Right ventricle myocardium superior (tissue), 1 donor: ENCODE data around the gene DENND1B. TPM values are rescaled to one million over a fixed set of nuclear protein-coding genes. Genes with fewer than 3 reads are reported as not detected.

Source experiments
- ATAC-seq: fragments of 200-7000 bp; cut with Tn5 transposase; one replicate; pipeline ENCODE4 v1.9.1; 2020; ENCODE audit warnings: mild to moderate bottlenecking; ENCODE audit not compliant: poor library complexity
- DNase-seq: peaks from one replicate; pipeline ENCODE4 v3.0.0-alpha.2; 2020
- intact Hi-C: fragments of 100-400 bp; cut with DNase I; formaldehyde crosslinking; loops from one replicate; pipeline ENCODE4 v1.11.2; 2022
- total RNA-seq: library from RNA; stranded (reverse); fragmentation: NEBNext Ultra II Directional; extraction: Animal tissue kit (Norgen Biotek cat#: 25700); gene quantifications from one replicate; pipeline ENCODE4 v1.2.1, GENCODE V29; 2021
- donor health status: DM: no; HTN: yes; CAD: no; lungs with severe emphysema.

The DENND1B gene
- total RNA-seq, 1 donor from 2014 or later = 20.9 TPM

- no peak for ATAC-seq
- intact Hi-C loops = no loop called here
- no peak for DNase-seq
Measured at GRCh38 chr1:197671920-197672319, 103.4 kb downstream of the DENND1B start.

GRCh38 chr1:197671140-197671539 lies 104.1 kb downstream of the DENND1B start:
- DNase-seq (no peak), ATAC-seq (no peak)
- intact Hi-C loops = no loop called here

GRCh38 chr1:197666769-197667285 lies 108.5 kb downstream of the DENND1B start:
- intact Hi-C loops = no loop called here
- no peak for ATAC-seq
- DNase-seq = no peak

GRCh38 chr1:197664391-197664790 lies 110.9 kb downstream of the DENND1B start:
- DNase-seq = no peak
- no peak for ATAC-seq
- intact Hi-C loops = no loop called here

- ATAC-seq = no peak
- intact Hi-C loops = no loop called here
- no peak for DNase-seq
Measured at GRCh38 chr1:197663162-197663953, 111.9 kb downstream of the DENND1B start.

- DNase-seq (no peak), ATAC-seq (peak; percentile 41)
- intact Hi-C loops = no loop called here
Measured at GRCh38 chr1:197660389-197660788, 114.9 kb downstream of the DENND1B start.

- no peak for ATAC-seq
- intact Hi-C loops = no loop called here
- DNase-seq = no peak
Measured at GRCh38 chr1:197659171-197659570, 116.1 kb downstream of the DENND1B start.

GRCh38 chr1:197649188-197649587 lies 126.1 kb downstream of the DENND1B start:
- ATAC-seq (no peak), DNase-seq (no peak)
- intact Hi-C loops = no loop called here

- peak; percentile 53 for ATAC-seq
- no peak for DNase-seq
- intact Hi-C loops = no loop called here
Measured at GRCh38 chr1:197638316-197638715, 137.0 kb downstream of the DENND1B start.

- intact Hi-C loops = no loop called here
- ATAC-seq = peak; percentile 80
- DNase-seq = no peak
Measured at GRCh38 chr1:197637406-197637805, 137.9 kb downstream of the DENND1B start.

GRCh38 chr1:197633447-197634078 lies 141.7 kb downstream of the DENND1B start:
- no peak for ATAC-seq
- DNase-seq = no peak
- intact Hi-C loops = no loop called here

- intact Hi-C loops = no loop called here
- no peak for DNase-seq
- no peak for ATAC-seq
Measured at GRCh38 chr1:197632651-197633050, 142.6 kb downstream of the DENND1B start.

GRCh38 chr1:197632005-197632404 lies 143.3 kb downstream of the DENND1B start:
- intact Hi-C loops = no loop called here
- ATAC-seq = no peak
- no peak for DNase-seq

GRCh38 chr1:197622371-197622770 lies 152.9 kb downstream of the DENND1B start:
- intact Hi-C loops = no loop called here
- DNase-seq (no peak), ATAC-seq (no peak)

GRCh38 chr1:197621761-197622160 lies 153.5 kb downstream of the DENND1B start:
- intact Hi-C loops = no loop called here
- no peak for ATAC-seq
- DNase-seq = no peak

- intact Hi-C loops = no loop called here
- DNase-seq (no peak), ATAC-seq (no peak)
Measured at GRCh38 chr1:197620714-197621163, 154.5 kb downstream of the DENND1B start.

- intact Hi-C loops = no loop called here
- DNase-seq = no peak
- ATAC-seq = peak; percentile 60
Measured at GRCh38 chr1:197619008-197619640, 156.2 kb downstream of the DENND1B start.

GRCh38 chr1:197618061-197618460 lies 157.2 kb downstream of the DENND1B start:
- intact Hi-C loops = no loop called here
- no peak for DNase-seq
- peak; percentile 72 for ATAC-seq

- intact Hi-C loops = loop anchor here (2.0 kb wide), 1 partner anchor 251 kb away; no protein-coding TSS in a partner anchor
- DNase-seq (no peak), ATAC-seq (no peak)
Measured at GRCh38 chr1:197615693-197616011, 159.6 kb downstream of the DENND1B start.
